HCT116 (cell line): ENCODE data around the gene C4BPB. TPM values are rescaled to one million over a fixed set of nuclear protein-coding genes. Genes with fewer than 3 reads are reported as not detected.

Experiments used
- ATAC-seq: fragments of 200-7000 bp; cut with Tn5 transposase; 2 replicates; pipeline ENCODE4 v1.9.1; 2020; ENCODE audit warnings: mild to moderate bottlenecking, moderate library complexity
- BruUV-seq: library from RNA; stranded (reverse); fragments of 400-500 nt; replicated peaks from 2 replicates; lab custom pipeline; 2021; lab: Mats Ljungman, UMichigan
- CTCF ChIA-PET: fragments of 300-600 bp; sonication (Branson Sonifier 250); formaldehyde crosslinking; loops from one replicate; lab custom pipeline; 2021; ENCODE audit warnings: antibody characterized with exemption; lab: Charles Lee
- POLR2A ChIA-PET: fragments of 300-600, 350-600 bp; sonication (Branson Sonifier 250); formaldehyde crosslinking; loops from one replicate; lab custom pipeline; 2021; ENCODE audit warnings: antibody characterized with exemption; lab: Charles Lee
- RAD21 ChIA-PET, 2 experiments: fragments of 300-600 bp; sonication (Branson Sonifier 250); formaldehyde crosslinking; loops; one replicate each; lab custom pipeline; 2023; ENCODE audit warnings: low total read pairs in 2 of 2; ENCODE audit not compliant: uncharacterized antibody in 2 of 2, unreplicated experiment in 2 of 2, low non-redundant PET in 1 of 2; lab: Charles Lee
- DNase-seq: peaks from one replicate; pipeline ENCODE4 v3.0.0-alpha.2; 2010; ENCODE audit warnings: low read depth, low spot score
- H2AFZ ChIP-seq: fragments of 200-600 bp; shearing (Covaris generic), sonication (generic); 2 replicates; pipeline ENCODE4 v1.6.1; 2017; ENCODE audit warnings: low read depth, mixed run types, mixed read lengths, antibody characterized with exemption, low read length; ENCODE audit not compliant: poor library complexity, severe bottlenecking
- H3K27ac ChIP-seq: 2 replicates; pipeline ENCODE4 v1.5.1; 2012; ENCODE audit warnings: low read depth, low read length
- H3K27me3 ChIP-seq: fragments of 200-600 bp; sonication (generic); 2 replicates; pipeline ENCODE4 v1.6.1; 2016; ENCODE audit warnings: mixed run types, low read length, mixed read lengths; ENCODE audit not compliant: insufficient read depth
- H3K36me3 ChIP-seq, 2 experiments: fragments of 200-500 bp in 1 of 2; fragments of 200-600 bp in 1 of 2; sonication (Bioruptor generic) in 1 of 2; sonication (generic) in 1 of 2; 2 replicates each; pipeline versions ENCODE4 v1.5.1 to v1.6.1; 2014 to 2016; ENCODE audit warnings: low read length in 2 of 2, inconsistent platforms in 1 of 2, mixed read lengths in 1 of 2, mixed run types in 1 of 2; ENCODE audit not compliant: insufficient read depth in 2 of 2, control insufficient read depth in 1 of 2
- H3K4me1 ChIP-seq, 2 experiments: fragments of 200-600 bp in 1 of 2; sonication (generic) in 1 of 2; 2 replicates each; pipeline versions ENCODE4 v1.5.1 to v1.6.1; 2012 to 2017; ENCODE audit warnings: low read length in 2 of 2, inconsistent platforms in 1 of 2, mild to moderate bottlenecking in 1 of 2, mixed read lengths in 1 of 2, mixed run types in 1 of 2, moderate library complexity in 1 of 2; ENCODE audit not compliant: insufficient read depth in 2 of 2, control insufficient read depth in 1 of 2
- H3K4me2 ChIP-seq: fragments of 200-600 bp; sonication (generic); 2 replicates; pipeline ENCODE4 v1.6.1; 2017; ENCODE audit warnings: mixed run types, low read length, mixed read lengths
- H3K4me3 ChIP-seq, 2 experiments: fragments of 200-600 bp in 1 of 2; sonication (generic) in 1 of 2; replicated peaks in 1 of 2; 2 replicates each; pipeline ENCODE4 v1.5.1; 2011 to 2016; ENCODE audit warnings: low read length in 2 of 2, control low read depth in 1 of 2, low read depth in 1 of 2, mild to moderate bottlenecking in 1 of 2, mixed read lengths in 1 of 2, mixed run types in 1 of 2
- H3K79me2 ChIP-seq: fragments of 200-600 bp; sonication (generic); 2 replicates; pipeline ENCODE4 v1.6.1; 2017; ENCODE audit warnings: mild to moderate bottlenecking, mixed run types, low read length, moderate library complexity, mixed read lengths; ENCODE audit not compliant: insufficient read depth
- H3K9ac ChIP-seq: fragments of 200-600 bp; sonication (generic); 2 replicates; pipeline ENCODE4 v1.6.1; 2016; ENCODE audit warnings: low read length, mixed read lengths
- H3K9me2 ChIP-seq: fragments of 200-600 bp; sonication (generic), shearing (Covaris generic); 2 replicates; pipeline ENCODE4 v1.6.1; 2017; ENCODE audit warnings: mixed run types, mild to moderate bottlenecking, moderate library complexity; ENCODE audit not compliant: insufficient read depth
- H3K9me3 ChIP-seq, 2 experiments: fragments of 200-500 bp in 1 of 2; fragments of 200-600 bp in 1 of 2; sonication (Bioruptor generic) in 1 of 2; sonication (generic) in 1 of 2; 2 replicates each; pipeline ENCODE4 v1.6.1; 2014 to 2017; ENCODE audit warnings: low read length in 2 of 2, mixed read lengths in 2 of 2, inconsistent platforms in 1 of 2, low read depth in 1 of 2, mild to moderate bottlenecking in 1 of 2, mixed run types in 1 of 2, moderate library complexity in 1 of 2; ENCODE audit not compliant: control insufficient read depth in 1 of 2, insufficient read depth in 1 of 2
- H4K20me1 ChIP-seq: fragments of 200-600 bp; sonication (generic), shearing (Covaris generic); 2 replicates; pipeline ENCODE4 v1.6.1; 2017; ENCODE audit warnings: mixed run types, mild to moderate bottlenecking, moderate library complexity; ENCODE audit not compliant: insufficient read depth
- ATF3 ChIP-seq: IDR thresholded peaks from 2 replicates; pipeline ENCODE4 v1.6.1; 2012
- CBX3 ChIP-seq: IDR thresholded peaks from 2 replicates; pipeline ENCODE4 v1.6.1; 2012; ENCODE audit warnings: low read depth
- CEBPB ChIP-seq: IDR thresholded peaks from 2 replicates; pipeline ENCODE4 v1.6.1; 2012; ENCODE audit warnings: low read depth
- EGR1 ChIP-seq: IDR thresholded peaks from 2 replicates; pipeline ENCODE4 v1.6.1; 2012; ENCODE audit warnings: low read depth
- JUND ChIP-seq: IDR thresholded peaks from 2 replicates; pipeline ENCODE4 v1.6.1; 2012
- POLR2AphosphoS5 ChIP-seq: IDR thresholded peaks from 2 replicates; pipeline ENCODE4 v1.6.1; 2011; ENCODE audit warnings: mild to moderate bottlenecking, low read depth, low read length, moderate library complexity
- RAD21 ChIP-seq: IDR thresholded peaks from 2 replicates; pipeline ENCODE4 v1.6.1; 2012; ENCODE audit warnings: low read depth, mild to moderate bottlenecking
- SRF ChIP-seq: IDR thresholded peaks from 2 replicates; pipeline ENCODE4 v1.6.1; 2012; ENCODE audit warnings: low read depth
- ZNF274 ChIP-seq: fragments of 200-500 bp; sonication (Bioruptor generic); IDR thresholded peaks from 2 replicates; pipeline ENCODE4 v1.6.1; 2014; ENCODE audit warnings: mild to moderate bottlenecking, low read depth, low read length, inconsistent platforms
- intact Hi-C: fragments of 100-400 bp; cut with micrococcal nuclease; formaldehyde crosslinking; loops from 2 replicates; pipeline ENCODE4 v1.10.0; 2022
- total RNA-seq: library from RNA; stranded (reverse); gene quantifications from one replicate; pipeline ENCODE4 v1.2.1, GENCODE V29; 2021; ENCODE audit not compliant: unreplicated experiment
- TF ChIP-seq, protein P1 (sequence below): IDR thresholded peaks from 2 replicates; pipeline ENCODE4 v1.6.1; 2011; ENCODE audit warnings: mild to moderate bottlenecking, low read length, moderate library complexity; ENCODE audit not compliant: insufficient replicate concordance; ENCODE audit errors: extremely low read depth
- TF ChIP-seq, protein P2 (sequence below), 3 experiments: fragments of 200-600 bp in 1 of 3; sonication (generic) in 1 of 3; IDR thresholded peaks in 2 of 3; conservative IDR thresholded peaks in 1 of 3; 2 replicates each; pipeline ENCODE4 v1.5.1; 2012 to 2017; ENCODE audit warnings: low read depth in 2 of 3, low read length in 2 of 3, antibody characterized with exemption in 1 of 3, borderline replicate concordance in 1 of 3, control low read depth in 1 of 3, mild to moderate bottlenecking in 1 of 3, mixed read lengths in 1 of 3, mixed run types in 1 of 3, moderate library complexity in 1 of 3; ENCODE audit not compliant: insufficient read depth in 1 of 3
- TF ChIP-seq, protein P3 (sequence below): IDR thresholded peaks from 2 replicates; pipeline ENCODE4 v1.6.1; 2012

The C4BPB gene
- total RNA-seq, 1 experiment from 2014 or later = not detected

DNA sequence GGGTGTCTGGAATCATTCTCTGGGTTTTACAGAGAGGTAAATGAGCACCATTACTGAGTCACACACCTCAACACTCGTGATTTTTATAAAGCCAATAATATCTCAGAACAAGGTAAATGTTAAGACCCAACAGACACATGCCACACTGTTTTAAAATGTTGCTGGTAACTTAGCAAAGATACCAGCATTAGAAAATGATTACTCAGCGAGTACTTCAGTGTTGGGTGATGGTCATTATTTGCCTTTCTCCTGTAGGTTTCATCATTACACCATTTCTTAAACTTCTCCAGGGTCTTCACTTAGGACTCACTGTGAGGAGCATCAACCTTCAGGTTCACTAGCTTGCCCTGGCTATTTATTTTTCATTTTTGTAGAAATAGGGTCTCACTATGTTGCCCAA, 6.9 kb upstream of the C4BPB start:
- DNase-seq = no peak
- Histone ChIP-seq H3K27me3 (0 out of 2 replicates have a peak, but pooled peaks cover 3% of the 10 kb centered on the region), H3K36me3 (no peaks in the 10 kb centered on the region), H2AFZ (no peak overlapping the region), H3K9ac (no peak overlapping the region), H3K9me2 (no peaks in the 10 kb centered on the region), H4K20me1 (no peaks in the 10 kb centered on the region), H3K9me3 (no peaks in the 10 kb centered on the region), H3K4me2 (no peak overlapping the region), H3K4me1 (peaks cover 0 to 4% of the 10 kb centered on the region in 2 experiments; a peak in 2 of 4 replicates), H3K4me3 (no peak overlapping the region), H3K79me2 (no peaks in the 10 kb centered on the region), H3K27ac (no peak overlapping the region)
- no TSS peak for BruUV-seq
- ATAC-seq = no peak
- POLR2A ChIA-PET = no interaction called here
- TF ChIP-seq EGR1 (no peak), ATF3 (no peak), POLR2AphosphoS5 (no peak), SRF (no peak), ZNF274 (no peak), CBX3 (no peak), RAD21 (no peak), JUND (no peak), CEBPB (no peak)
- TF ChIP-seq, protein P1, sequence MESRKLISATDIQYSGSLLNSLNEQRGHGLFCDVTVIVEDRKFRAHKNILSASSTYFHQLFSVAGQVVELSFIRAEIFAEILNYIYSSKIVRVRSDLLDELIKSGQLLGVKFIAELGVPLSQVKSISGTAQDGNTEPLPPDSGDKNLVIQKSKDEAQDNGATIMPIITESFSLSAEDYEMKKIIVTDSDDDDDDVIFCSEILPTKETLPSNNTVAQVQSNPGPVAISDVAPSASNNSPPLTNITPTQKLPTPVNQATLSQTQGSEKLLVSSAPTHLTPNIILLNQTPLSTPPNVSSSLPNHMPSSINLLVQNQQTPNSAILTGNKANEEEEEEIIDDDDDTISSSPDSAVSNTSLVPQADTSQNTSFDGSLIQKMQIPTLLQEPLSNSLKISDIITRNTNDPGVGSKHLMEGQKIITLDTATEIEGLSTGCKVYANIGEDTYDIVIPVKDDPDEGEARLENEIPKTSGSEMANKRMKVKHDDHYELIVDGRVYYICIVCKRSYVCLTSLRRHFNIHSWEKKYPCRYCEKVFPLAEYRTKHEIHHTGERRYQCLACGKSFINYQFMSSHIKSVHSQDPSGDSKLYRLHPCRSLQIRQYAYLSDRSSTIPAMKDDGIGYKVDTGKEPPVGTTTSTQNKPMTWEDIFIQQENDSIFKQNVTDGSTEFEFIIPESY = no peak
- TF ChIP-seq, protein P2, sequence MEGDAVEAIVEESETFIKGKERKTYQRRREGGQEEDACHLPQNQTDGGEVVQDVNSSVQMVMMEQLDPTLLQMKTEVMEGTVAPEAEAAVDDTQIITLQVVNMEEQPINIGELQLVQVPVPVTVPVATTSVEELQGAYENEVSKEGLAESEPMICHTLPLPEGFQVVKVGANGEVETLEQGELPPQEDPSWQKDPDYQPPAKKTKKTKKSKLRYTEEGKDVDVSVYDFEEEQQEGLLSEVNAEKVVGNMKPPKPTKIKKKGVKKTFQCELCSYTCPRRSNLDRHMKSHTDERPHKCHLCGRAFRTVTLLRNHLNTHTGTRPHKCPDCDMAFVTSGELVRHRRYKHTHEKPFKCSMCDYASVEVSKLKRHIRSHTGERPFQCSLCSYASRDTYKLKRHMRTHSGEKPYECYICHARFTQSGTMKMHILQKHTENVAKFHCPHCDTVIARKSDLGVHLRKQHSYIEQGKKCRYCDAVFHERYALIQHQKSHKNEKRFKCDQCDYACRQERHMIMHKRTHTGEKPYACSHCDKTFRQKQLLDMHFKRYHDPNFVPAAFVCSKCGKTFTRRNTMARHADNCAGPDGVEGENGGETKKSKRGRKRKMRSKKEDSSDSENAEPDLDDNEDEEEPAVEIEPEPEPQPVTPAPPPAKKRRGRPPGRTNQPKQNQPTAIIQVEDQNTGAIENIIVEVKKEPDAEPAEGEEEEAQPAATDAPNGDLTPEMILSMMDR (IDR thresholded peaks at IDR 0.05 in 2 of 3, conservative IDR thresholded peaks at IDR 0.05 in 1 of 3; ENCODE audit: borderline replicate concordance in 1 of 3, insufficient read depth in 1 of 3, low read depth in 2 of 3, low read length in 2 of 3) = no peak
- TF ChIP-seq, protein P3, sequence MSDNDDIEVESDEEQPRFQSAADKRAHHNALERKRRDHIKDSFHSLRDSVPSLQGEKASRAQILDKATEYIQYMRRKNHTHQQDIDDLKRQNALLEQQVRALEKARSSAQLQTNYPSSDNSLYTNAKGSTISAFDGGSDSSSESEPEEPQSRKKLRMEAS = no peak
- CTCF ChIA-PET = interaction anchor here (4.2 to 4.8 kb wide), 2 partner anchors 323 to 418 kb away, joined by 19 to 33 read pairs; no protein-coding TSS in a partner anchor
- RAD21 ChIA-PET = no interaction called here
- intact Hi-C loops = loop anchor here (10.0 kb wide), 1 partner anchor 593 kb away; no protein-coding TSS in a partner anchor
